Cerebellar nuclear complex (tissue), 1 donor: Measurements from ENCODE around the gene TRPM6.

Experiments
- DNase-seq, 2 experiments: peaks; one replicate each; lab custom pipeline; 2025; lab: John Stamatoyannopoulos, UW

Gene TRPM6

GRCh38 chr9:74721696-74722660 lies 165.7 kb downstream of the TRPM6 start:
- DNase-seq: no peak

GRCh38 chr9:74719306-74719705 lies 168.4 kb downstream of the TRPM6 start:
- no peak for DNase-seq

DNA sequence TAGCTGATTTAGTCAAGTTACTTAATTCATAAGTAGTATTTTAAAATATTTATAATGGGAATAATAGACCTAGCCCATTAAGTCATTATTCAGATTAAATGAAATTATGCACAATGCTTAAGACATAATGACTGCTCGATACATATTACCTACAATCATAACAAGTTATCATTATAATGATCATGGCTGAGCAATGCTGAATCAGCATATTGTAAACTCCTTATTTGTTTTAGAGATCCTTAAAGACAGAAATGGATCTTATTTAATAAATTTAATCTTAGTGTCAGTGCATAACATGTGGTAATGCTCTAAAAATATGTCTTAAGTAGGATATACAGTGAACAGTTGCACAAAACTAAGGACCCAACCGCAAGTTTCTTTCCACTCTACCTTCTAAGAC lies 169.0 kb downstream of the TRPM6 start:
- no peak for DNase-seq

DNA sequence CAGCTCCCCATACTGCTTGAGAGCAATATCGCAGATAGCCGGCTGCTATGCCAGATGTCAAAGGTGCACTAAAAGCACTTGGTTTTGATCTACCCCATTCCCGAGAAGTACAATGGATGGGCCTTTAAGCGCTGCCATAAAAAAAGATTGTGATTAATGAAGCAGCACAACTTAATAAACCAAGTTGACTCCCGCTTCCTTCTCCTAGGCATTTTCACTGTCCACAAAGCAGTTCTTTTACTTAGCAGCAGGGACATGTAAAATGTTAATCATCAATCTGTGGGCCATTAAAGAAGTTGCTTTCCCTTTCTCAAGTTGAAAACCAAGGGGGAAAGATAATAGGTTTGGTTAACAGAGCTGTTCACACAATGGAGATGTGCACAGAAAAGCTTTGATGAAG lies 176.4 kb downstream of the TRPM6 start:
- no peak for DNase-seq

DNA sequence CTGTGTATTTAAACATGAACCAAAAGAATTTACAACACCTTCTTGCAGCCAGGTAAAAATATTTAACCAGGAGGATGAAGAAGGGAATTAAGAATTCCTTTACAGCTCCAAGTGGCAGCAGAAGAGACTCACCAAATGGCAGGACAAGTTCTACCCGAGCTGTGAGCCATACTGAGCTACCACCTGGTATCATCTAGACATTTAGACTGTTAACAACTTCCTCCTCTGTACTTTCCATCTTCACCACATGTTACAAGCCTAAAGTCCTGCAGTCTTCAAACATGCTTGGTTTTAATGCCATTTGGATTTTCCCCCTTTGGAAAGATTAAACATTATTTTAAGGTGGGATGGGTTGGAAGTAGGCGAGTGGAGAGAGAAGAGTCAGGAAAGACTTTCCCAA lies 190.2 kb downstream of the TRPM6 start:
- DNase-seq: no peak

DNA sequence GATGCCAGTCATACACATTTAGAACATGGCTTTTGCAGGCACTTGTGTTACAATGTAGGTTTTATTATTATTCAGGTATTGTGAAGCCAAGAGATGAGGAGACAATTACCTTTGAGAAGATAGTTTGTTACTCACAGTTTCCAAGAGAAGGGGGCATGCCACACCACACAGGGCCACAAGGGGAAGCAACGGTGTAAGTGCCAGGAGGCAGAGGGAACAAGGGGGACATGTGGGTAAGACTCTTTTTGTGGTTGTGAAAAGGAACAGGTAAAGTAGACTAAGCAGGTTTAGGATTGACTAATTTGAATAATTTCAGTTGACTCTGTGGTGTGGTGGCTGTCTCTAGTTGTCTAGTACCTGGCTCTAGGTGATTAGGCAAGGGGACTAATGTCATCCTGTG lies 191.2 kb downstream of the TRPM6 start:
- DNase-seq: no peak

GRCh38 chr9:74691058-74691457 lies 196.7 kb downstream of the TRPM6 start:
- no peak for DNase-seq

DNA sequence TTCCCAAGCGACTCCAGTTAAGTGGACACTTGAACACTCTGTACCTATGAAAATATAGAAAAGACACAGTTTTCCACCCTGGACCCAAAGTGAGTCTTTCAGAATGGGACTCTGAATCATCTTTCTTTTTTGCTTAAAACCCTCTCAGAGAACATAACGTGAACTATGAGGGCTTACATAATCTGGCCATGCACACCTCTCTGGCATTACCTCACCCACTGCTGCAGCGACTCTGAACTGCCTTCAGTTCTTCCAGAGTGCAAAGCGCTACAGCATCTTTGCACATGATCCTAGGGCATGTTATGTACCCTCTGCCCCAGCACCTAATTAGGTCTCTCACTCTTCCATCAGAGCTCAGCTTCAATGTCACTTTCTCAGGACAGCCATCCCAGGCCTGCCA lies 204.4 kb downstream of the TRPM6 start:
- DNase-seq: no peak

GRCh38 chr9:74681906-74682305 lies 205.8 kb downstream of the TRPM6 start:
- DNase-seq: no peak

DNA sequence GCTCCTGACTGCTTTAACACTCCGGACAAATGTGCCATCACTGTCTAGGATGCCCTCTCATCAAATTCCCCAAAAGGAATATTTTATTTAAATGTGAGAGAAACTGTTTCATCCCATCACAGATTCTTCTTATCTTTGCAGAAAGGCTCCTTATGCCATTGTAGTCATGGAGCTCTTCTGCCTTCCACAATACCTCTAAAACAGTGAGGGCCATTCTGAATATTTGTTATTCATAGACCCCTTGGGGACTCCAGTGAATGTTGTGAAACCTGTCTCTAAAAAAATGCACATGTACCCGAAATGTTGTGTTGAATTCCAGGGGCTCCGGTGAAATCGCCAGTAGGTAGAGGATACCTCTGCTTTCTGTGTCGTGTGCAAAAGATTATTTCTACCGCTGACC lies 213.6 kb downstream of the TRPM6 start:
- no peak for DNase-seq
